SU-DHL-6 (cell line): ENCODE data around the gene ELP5.
A peak's percentile ranks its signal among the peaks of the same experiment; 100 is the strongest.

Experiments used
- H2AFZ ChIP-seq: fragments of 200-600 bp; sonication (generic); 2 replicates; pipeline ENCODE4 v1.6.1; 2014; ENCODE audit warnings: low read depth, mild to moderate bottlenecking, moderate library complexity, mixed read lengths, antibody characterized with exemption, low read length; ENCODE audit not compliant: severe bottlenecking
- H3F3A ChIP-seq: fragments of 200-600 bp; shearing (Covaris generic); 2 replicates; pipeline ENCODE4 v1.6.0; 2016; ENCODE audit warnings: antibody characterized with exemption, mild to moderate bottlenecking; ENCODE audit not compliant: insufficient read depth
- H3K27ac ChIP-seq: fragments of 200-600 bp; sonication (generic); 2 replicates; pipeline ENCODE4 v1.5.1; 2016; ENCODE audit warnings: low read depth, mild to moderate bottlenecking, low read length, moderate library complexity, mixed read lengths
- H3K27me3 ChIP-seq: fragments of 200-600 bp; sonication (generic), shearing (Covaris generic); 2 replicates; pipeline ENCODE4 v1.6.0; 2014; ENCODE audit warnings: mild to moderate bottlenecking, low read length
- H3K36me3 ChIP-seq: fragments of 200-600 bp; sonication (generic); 2 replicates; pipeline ENCODE4 v1.6.1; 2014; ENCODE audit warnings: mild to moderate bottlenecking, low read length, mixed read lengths
- H3K4me2 ChIP-seq: fragments of 300-600, 200-600 bp; shearing (Covaris generic), sonication (generic); 2 replicates; pipeline ENCODE4 v1.6.0; 2014; ENCODE audit warnings: low read length, low read depth, mild to moderate bottlenecking; ENCODE audit not compliant: poor library complexity, severe bottlenecking
- H3K4me3 ChIP-seq: fragments of 200-600 bp; sonication (generic); 2 replicates; pipeline ENCODE4 v1.5.1; 2014; ENCODE audit warnings: antibody characterized with exemption, low read length, mild to moderate bottlenecking, mixed read lengths; ENCODE audit not compliant: insufficient read depth, poor library complexity, severe bottlenecking
- H3K79me2 ChIP-seq: fragments of 200-600 bp; sonication (generic); 2 replicates; pipeline ENCODE4 v1.6.1; 2014; ENCODE audit warnings: mild to moderate bottlenecking, low read length, moderate library complexity; ENCODE audit not compliant: insufficient read depth
- H3K9ac ChIP-seq: fragments of 200-600 bp; sonication (generic); 2 replicates; pipeline ENCODE4 v1.7.0; 2014; ENCODE audit warnings: mild to moderate bottlenecking, low read length
- H3K9me2 ChIP-seq: fragments of 200-600 bp; sonication (generic); replicated peaks from 2 replicates; pipeline ENCODE4 v1.6.1; 2014; ENCODE audit warnings: low read length; ENCODE audit not compliant: insufficient read depth
- H3K9me3 ChIP-seq: fragments of 200-600 bp; sonication (generic); 2 replicates; pipeline ENCODE4 v1.6.1; 2014; ENCODE audit warnings: low read length, mixed read lengths; ENCODE audit not compliant: insufficient read depth
- H4K20me1 ChIP-seq: fragments of 200-600 bp; sonication (generic); 2 replicates; pipeline ENCODE4 v1.6.1; 2014; ENCODE audit warnings: low read depth, mild to moderate bottlenecking, antibody characterized with exemption, low read length, moderate library complexity, mixed read lengths
- CTCF ChIP-seq: fragments of 200-600 bp; sonication (generic); IDR thresholded peaks from one replicate; pipeline ENCODE4 v1.5.1; 2017; ENCODE audit warnings: antibody characterized with exemption, mild to moderate bottlenecking, low read length, moderate library complexity; ENCODE audit not compliant: insufficient read depth, poor library complexity, severe bottlenecking
- EZH2phosphoT487 ChIP-seq: fragments of 200-600 bp; sonication (generic), shearing (Covaris generic); conservative IDR thresholded peaks from 2 replicates; pipeline ENCODE4 v1.6.1; 2018; ENCODE audit warnings: mild to moderate bottlenecking, antibody characterized with exemption, low read length, moderate library complexity, mixed read lengths

ELP5 gene

GRCh38 chr17:7235693-7236665 lies 16.0 kb upstream of the ELP5 start:
- H3K9me2 ChIP-seq: no peaks in the 10 kb centered on the region
- H4K20me1 ChIP-seq: peaks cover 6% of the 10 kb centered on the region; the same call in 1 of the 2 replicates
- H3F3A ChIP-seq: peaks cover 38% of the 10 kb centered on the region
- peak overlapping the region; percentile 71 for H3K4me2 ChIP-seq
- no peaks in the 10 kb centered on the region for H3K27me3 ChIP-seq
- no peak overlapping the region for H3K4me3 ChIP-seq
- no peak overlapping the region for H2AFZ ChIP-seq
- TF ChIP-seq EZH2phosphoT487: no peak
- TF ChIP-seq CTCF: no peak
- no peak overlapping the region for H3K9ac ChIP-seq
- no peak overlapping the region for H3K27ac ChIP-seq
- peaks cover 49% of the 10 kb centered on the region for H3K79me2 ChIP-seq
- H3K36me3 ChIP-seq: 0 out of 2 replicates have a peak, but pooled peaks cover 3% of the 10 kb centered on the region
- H3K9me3 ChIP-seq: no peaks in the 10 kb centered on the region

GRCh38 chr17:7236808-7237207 lies 15.2 kb upstream of the ELP5 start:
- H3K79me2 ChIP-seq: peaks cover 49% of the 10 kb centered on the region
- TF ChIP-seq EZH2phosphoT487 (no peak), CTCF (no peak)
- peaks cover 47% of the 10 kb centered on the region for H3F3A ChIP-seq
- H3K9me2 ChIP-seq: no peaks in the 10 kb centered on the region
- no peaks in the 10 kb centered on the region for H3K9me3 ChIP-seq
- H4K20me1 ChIP-seq: peaks cover 6% of the 10 kb centered on the region; the same call in 1 of the 2 replicates
- H3K4me2 ChIP-seq: no peak overlapping the region
- 0 out of 2 replicates have a peak overlapping the region, but pooled peaks have one; percentile 93 for H3K27ac ChIP-seq
- no peak overlapping the region for H2AFZ ChIP-seq
- no peaks in the 10 kb centered on the region for H3K27me3 ChIP-seq
- H3K36me3 ChIP-seq: 0 out of 2 replicates have a peak, but pooled peaks cover 3% of the 10 kb centered on the region
- H3K9ac ChIP-seq: no peak overlapping the region
- no peak overlapping the region for H3K4me3 ChIP-seq

- Histone ChIP-seq H3K27ac (peak overlapping the region; percentile 93), H3K9me3 (no peaks in the 10 kb centered on the region), H3K27me3 (no peaks in the 10 kb centered on the region), H3K4me2 (peak overlapping the region; percentile 59), H3K79me2 (peaks cover 48% of the 10 kb centered on the region), H3K4me3 (peak overlapping the region; percentile 98), H3F3A (peaks cover 49% of the 10 kb centered on the region), H3K9ac (peak overlapping the region; percentile 100), H4K20me1 (peaks cover 6% of the 10 kb centered on the region; the same call in 1 of the 2 replicates), H2AFZ (no peak overlapping the region), H3K9me2 (no peaks in the 10 kb centered on the region), H3K36me3 (0 out of 2 replicates have a peak, but pooled peaks cover 3% of the 10 kb centered on the region)
- TF ChIP-seq EZH2phosphoT487: no peak
- TF ChIP-seq CTCF: no peak
Observed at GRCh38 chr17:7237266-7237760, 14.7 kb upstream of the ELP5 start.
